Measurements from ENCODE around the gene TSPAN11. TPM values are rescaled to one million over a fixed set of nuclear protein-coding genes. Genes with fewer than 3 reads are reported as not detected.
A peak's percentile ranks its signal among the peaks of the same experiment; 100 is the strongest.

The TSPAN11 gene, protein sequence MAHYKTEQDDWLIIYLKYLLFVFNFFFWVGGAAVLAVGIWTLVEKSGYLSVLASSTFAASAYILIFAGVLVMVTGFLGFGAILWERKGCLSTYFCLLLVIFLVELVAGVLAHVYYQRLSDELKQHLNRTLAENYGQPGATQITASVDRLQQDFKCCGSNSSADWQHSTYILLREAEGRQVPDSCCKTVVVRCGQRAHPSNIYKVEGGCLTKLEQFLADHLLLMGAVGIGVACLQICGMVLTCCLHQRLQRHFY
- 10 to 100 TPM in 1 of 4 donors, 1 to 10 TPM in 2, under 1 TPM in 1; 0.18 to 12.4 (median 1.5) TPM for total RNA-seq

GRCh38 chr12:30926243-30927221, at the start of gene TSPAN11:
TSPAN11 (plus strand) TSS chr12:30926748; CDS start chr12:30953992, 27,244 bp downstream.
- Histone ChIP-seq H3K4me1 (peaks cover 0 to 18% (median 0%) of the 10 kb centered on the region in 4 donors), H3K4me3 (peak within 1 kb of the TSS; percentile 22 to 49 (median 38)), H3K9me3 (no peaks in the 10 kb centered on the region), H3K27ac (peak within 1 kb of the TSS in 3 of 4 donors; percentile 25 to 62 (median 55)), H3K27me3 (no peaks in the 10 kb centered on the region), H3K36me3 (no peaks in the 10 kb centered on the region)
- DNase-seq, result no peak
- TF ChIP-seq, protein P1, sequence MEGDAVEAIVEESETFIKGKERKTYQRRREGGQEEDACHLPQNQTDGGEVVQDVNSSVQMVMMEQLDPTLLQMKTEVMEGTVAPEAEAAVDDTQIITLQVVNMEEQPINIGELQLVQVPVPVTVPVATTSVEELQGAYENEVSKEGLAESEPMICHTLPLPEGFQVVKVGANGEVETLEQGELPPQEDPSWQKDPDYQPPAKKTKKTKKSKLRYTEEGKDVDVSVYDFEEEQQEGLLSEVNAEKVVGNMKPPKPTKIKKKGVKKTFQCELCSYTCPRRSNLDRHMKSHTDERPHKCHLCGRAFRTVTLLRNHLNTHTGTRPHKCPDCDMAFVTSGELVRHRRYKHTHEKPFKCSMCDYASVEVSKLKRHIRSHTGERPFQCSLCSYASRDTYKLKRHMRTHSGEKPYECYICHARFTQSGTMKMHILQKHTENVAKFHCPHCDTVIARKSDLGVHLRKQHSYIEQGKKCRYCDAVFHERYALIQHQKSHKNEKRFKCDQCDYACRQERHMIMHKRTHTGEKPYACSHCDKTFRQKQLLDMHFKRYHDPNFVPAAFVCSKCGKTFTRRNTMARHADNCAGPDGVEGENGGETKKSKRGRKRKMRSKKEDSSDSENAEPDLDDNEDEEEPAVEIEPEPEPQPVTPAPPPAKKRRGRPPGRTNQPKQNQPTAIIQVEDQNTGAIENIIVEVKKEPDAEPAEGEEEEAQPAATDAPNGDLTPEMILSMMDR (IDR thresholded peaks at IDR 0.05), result no peak
- no peak for TF ChIP-seq POLR2A (IDR thresholded peaks at IDR 0.05)

- H3K36me3 ChIP-seq, result no peaks in the 10 kb centered on the region
- H3K27me3 ChIP-seq, result no peaks in the 10 kb centered on the region
- H3K4me1 ChIP-seq, result no peaks in the 10 kb centered on the region
- H3K4me3 ChIP-seq, result no peak overlapping the region
- no peak overlapping the region for H3K27ac ChIP-seq
- DNase-seq, result no peak
- no peaks in the 10 kb centered on the region for H3K9me3 ChIP-seq
- TF ChIP-seq, protein P1 (IDR thresholded peaks at IDR 0.05), result no peak
- TF ChIP-seq POLR2A (IDR thresholded peaks at IDR 0.05), result no peak
Measured at GRCh38 chr12:30877105-30877875, 49.3 kb upstream of the TSPAN11 start.

DNA sequence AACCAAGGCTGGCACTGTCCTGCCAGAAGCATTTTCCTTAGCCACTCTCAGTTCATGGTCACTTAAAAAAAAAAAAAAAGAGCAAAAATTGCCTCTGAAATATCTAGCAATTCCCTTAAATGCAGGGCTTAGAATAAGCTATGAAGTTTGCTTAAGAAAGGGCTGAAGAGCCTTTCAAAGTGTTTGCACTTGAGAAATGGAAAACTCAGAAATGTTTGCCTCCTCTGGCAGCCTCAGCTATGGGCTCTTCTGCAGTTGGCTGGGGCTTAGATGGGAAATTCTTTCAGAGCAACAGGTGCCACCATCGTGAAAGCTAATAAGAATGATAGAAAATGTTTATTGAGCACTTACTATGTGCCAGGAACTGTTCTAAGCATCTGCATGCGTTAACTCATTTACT, 48.5 kb upstream of the TSPAN11 start:
- TF ChIP-seq, protein P1 (IDR thresholded peaks at IDR 0.05), result no peak

DNA sequence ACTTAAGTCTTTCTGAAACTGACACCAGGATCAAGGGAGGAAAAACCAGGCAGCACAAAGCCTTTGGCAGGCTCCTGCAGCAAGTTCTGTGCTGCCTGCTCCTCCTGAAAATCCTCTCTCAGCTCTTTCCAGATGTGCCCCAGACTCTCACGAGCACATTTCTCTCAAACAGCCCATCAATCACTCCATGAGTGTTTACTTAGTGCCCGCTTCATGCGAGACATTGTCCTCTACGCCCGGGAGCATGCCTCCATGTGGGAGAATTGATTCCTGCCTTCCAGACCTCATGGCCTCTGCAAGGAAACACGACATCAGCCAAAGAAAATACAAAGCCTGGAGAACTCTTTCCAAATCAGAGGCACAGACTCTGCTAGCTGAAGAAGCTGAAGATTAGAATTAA, 46.5 kb upstream of the TSPAN11 start:
- Histone ChIP-seq H3K4me3 (no peak overlapping the region), H3K27me3 (no peaks in the 10 kb centered on the region), H3K9me3 (no peaks in the 10 kb centered on the region), H3K27ac (no peak overlapping the region), H3K36me3 (no peaks in the 10 kb centered on the region), H3K4me1 (no peaks in the 10 kb centered on the region)
- TF ChIP-seq, protein P1 (IDR thresholded peaks at IDR 0.05), result no peak
- no peak for TF ChIP-seq POLR2A (IDR thresholded peaks at IDR 0.05)
- no peak for DNase-seq

More for the DNA sequence above, 48.5 kb upstream of the TSPAN11 start:
- Histone ChIP-seq H3K4me1 (no peaks in the 10 kb centered on the region), H3K4me3 (no peak overlapping the region), H3K36me3 (no peaks in the 10 kb centered on the region), H3K27me3 (no peaks in the 10 kb centered on the region), H3K27ac (no peak overlapping the region), H3K9me3 (no peaks in the 10 kb centered on the region)
- no peak for DNase-seq

GRCh38 chr12:30880813-30881212, 45.7 kb upstream of the TSPAN11 start:
- TF ChIP-seq, protein P1 (IDR thresholded peaks at IDR 0.05), result no peak
- no peak for TF ChIP-seq POLR2A (IDR thresholded peaks at IDR 0.05)
- no peak overlapping the region for H3K27ac ChIP-seq
- DNase-seq, result no peak

More at GRCh38 chr12:30880813-30881212, 45.7 kb upstream of the TSPAN11 start:
- Histone ChIP-seq H3K4me3 (no peak overlapping the region), H3K9me3 (peaks cover 0 to 4% (median 0%) of the 10 kb centered on the region in 4 donors), H3K27me3 (no peaks in the 10 kb centered on the region), H3K36me3 (no peaks in the 10 kb centered on the region), H3K4me1 (no peaks in the 10 kb centered on the region)
